Hematopoietic multipotent progenitor cell treated with erythropoietin and hydrocortisone succinate and interleukin-3 and kit ligand, for 8 days (in vitro differentiated cells): ENCODE measurements around the gene RSAD1.

ENCODE experiments used
- DNase-seq: peaks from one replicate; pipeline ENCODE4 v3.0.0-alpha.2; 2015

The RSAD1 gene

DNA sequence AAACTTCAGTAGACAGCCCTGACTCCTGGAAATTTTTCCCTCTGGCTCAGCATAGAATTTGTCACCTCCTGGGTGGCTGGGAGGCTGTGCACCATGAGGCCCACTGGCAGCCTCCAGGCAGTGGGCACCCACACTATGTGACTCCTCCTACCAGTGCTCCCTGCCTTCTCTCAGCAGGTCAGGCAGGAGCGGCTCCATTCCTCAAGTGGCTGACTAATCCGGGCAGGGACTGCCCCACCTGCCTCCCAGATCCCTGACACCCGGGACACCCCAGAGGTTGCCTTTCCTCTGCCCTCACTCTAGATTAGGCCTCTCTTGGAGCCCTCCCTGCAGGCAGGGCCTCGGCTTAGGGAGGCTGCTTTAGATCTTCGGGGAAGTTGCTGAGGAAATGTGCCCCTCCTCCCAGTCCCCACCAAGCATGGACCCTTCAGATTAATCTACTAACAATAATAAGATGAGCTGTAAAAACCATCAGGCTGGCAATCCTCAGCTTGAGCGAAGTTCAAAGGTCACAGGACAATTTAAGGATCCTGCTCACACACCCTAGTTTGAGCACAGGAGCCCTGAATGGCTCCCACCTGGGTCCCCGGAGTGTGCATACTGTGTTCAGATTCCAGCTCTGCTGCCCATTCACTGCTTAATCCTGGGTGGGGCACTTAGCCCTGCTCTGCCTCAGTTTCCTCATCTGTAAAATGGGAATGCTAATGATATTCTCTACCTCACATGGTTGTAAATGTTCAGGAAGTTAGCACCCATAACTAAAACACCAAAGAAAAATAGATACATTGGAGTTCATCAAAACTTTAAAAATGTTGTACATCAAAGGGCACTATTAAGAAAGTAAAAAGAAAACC is 19.6 kb downstream of the RSAD1 start:
- no peak for DNase-seq

DNA sequence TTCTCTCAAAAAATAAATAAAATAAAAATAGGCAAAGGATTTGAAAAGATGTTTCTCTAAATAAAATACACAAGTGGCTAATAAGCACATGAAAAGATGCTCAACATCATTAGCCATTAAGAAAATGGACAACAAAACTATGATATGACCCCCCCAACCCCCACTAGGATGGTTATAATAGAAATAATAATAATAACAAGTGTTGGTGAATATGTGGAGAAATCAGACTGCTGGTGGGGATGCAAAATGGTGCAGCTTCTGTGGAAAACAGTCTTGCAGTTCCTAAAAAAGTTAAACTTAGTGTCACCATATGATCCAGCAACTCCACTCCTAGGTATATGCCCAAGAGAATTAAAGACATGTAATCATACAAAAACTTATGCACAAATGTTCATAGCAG is 20.6 kb downstream of the RSAD1 start:
- DNase-seq: no peak

DNA sequence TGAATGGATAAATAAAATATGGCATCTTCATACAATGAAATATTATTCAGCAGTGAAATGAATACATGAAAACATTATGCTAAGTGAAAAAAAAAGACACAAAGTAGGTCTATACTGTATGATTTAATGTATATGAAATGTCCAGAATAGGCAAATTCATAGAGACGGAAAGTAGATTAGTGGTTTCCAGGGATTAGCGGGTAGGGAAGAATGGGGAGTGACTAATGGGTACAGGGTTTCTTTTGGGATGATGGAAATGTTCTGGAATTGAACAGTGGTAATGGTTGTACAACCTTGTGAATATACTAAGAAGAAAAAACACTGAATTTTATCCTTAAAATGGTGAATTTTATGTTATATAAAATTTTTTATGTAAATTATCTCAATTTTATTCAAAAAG is 21.1 kb downstream of the RSAD1 start:
- DNase-seq: no peak

DNA sequence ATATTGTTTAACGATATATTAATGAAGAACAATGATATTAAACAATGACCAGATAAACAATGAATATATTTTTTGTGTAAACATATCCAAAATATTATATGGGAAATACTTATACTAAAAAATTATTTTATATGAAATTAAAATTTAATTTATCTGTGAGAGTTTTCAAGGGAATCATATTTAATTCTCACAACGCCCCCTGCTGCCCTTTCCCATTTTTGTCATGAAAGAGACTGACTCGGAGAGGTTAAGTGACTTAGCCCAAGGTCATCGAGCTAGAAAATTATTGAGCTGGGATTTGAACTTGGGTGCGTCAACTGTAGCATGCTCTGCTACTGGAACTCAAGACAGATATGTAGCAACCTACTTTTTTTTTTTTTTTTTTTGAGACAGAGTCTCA is 22.4 kb downstream of the RSAD1 start:
- DNase-seq: peak; percentile 62

DNA sequence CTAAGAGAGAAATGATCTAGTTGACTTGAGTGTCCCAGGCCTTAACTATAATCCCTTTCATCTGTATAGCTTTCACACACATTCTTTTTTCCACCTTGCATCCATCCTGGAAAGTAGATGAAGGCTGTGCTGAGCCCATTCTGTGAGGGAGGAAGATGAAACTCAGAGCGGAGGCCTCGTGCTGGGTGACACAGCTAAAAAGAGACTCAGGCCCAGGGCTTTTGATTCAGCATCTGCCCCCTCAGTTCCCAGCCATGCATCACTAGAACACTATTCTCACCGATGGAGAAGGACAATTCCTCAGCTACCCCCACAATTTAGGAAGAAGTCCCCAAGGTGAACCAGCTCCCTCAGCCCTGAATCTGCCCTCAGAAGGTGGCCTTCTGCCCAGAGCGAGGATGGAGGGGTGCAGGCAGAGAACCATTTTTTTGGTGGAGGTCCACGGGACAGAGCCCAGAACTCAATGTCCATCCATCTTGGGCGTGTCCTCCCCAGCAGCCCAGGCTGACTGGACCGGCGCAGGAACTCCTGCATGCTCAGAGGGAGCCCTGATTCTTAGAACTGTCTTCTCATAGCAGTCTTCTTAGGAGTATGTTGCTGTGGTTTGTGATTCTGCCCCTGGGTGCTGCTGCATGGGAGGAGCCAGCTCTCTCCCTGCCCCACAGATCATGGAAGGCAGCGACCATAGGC is 23.8 kb downstream of the RSAD1 start:
- no peak for DNase-seq

DNA sequence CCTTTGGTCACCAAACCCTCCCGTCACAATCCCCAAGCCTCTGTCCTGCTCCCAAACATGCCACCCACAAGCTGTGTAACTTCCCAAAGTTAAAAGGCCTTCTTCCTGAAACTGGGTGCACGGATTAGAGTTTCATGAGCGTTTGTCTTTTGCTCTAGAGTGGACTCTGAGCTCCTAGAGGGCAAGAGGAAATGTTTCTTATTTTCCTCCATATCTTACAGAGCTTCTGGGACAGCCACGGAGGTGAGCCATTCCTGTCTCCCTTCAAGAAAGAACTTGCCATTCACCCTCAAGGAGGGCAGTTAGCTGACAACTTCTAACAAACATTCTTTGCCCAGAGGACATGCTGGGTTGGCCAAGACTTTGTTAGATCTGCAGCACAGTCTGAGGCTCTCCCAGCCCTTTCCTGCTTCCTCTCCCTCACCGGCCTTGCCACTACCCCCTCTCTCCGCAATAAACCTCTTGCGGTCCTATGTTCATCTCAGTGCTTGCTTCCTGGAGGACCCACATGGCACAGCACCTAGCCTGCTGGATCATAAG is 27.0 kb downstream of the RSAD1 start:
- no peak for DNase-seq

DNA sequence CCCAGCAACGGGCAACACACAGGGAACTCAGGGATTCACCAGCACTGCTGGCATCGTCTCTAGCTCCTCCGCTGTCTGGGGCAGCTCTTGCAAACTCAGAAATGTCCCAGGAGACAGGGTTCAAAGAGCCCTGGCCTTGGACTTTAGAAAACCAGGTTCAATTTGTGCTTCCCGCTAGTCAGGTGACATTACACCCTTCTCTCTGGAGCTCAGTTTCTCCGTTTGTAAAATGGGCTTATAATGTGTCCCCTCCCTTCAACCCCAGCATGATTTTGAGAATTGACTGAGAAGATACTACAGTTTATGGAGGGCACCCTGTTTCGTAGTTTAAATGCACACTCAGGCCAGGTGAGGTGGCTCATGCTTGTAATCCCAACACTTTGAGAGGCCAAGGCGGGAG is 27.6 kb downstream of the RSAD1 start:
- no peak for DNase-seq

DNA sequence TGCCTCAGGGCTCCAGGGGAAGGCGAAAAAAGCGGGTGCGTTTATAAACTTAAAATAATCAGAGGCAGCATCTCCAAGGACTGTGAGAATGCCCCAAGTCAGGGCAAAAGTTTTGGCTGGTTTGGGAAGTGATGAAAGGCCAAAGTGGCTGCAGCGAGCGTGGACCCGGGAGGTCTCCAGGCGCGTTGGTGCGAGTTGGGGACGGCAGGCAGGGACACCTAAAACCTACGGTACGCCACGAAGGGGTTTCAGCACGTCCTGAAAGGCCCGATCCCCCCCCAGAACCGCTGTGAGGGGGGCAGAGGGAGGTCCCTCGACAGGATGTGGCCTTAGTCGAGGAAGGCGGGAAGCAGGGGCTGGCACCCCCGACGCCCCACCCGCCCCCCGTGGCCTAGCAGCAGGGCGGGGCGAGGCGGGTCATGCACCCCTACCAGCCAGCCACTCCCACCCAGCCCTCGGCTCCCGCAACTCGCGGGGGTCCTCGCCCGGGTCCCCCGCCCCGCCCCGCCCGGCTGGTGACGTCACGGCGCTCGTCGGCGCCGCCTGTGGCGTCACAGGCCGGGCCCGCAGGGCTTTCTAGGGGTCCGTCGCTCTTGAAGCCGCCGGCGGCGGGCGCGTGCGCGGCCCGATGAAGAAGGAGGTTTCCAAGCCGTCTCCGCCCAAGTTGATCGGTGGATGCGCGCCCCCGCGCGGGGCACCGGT is 29.4 kb downstream of the RSAD1 start, which contains the start of gene MYCBPAP:
TSS of gene MYCBPAP (plus strand) at position 569 of the 702 bp plus-strand sequence. CDS start 236 bp downstream, outside the sequence.
- DNase-seq: peak; percentile 84

DNA sequence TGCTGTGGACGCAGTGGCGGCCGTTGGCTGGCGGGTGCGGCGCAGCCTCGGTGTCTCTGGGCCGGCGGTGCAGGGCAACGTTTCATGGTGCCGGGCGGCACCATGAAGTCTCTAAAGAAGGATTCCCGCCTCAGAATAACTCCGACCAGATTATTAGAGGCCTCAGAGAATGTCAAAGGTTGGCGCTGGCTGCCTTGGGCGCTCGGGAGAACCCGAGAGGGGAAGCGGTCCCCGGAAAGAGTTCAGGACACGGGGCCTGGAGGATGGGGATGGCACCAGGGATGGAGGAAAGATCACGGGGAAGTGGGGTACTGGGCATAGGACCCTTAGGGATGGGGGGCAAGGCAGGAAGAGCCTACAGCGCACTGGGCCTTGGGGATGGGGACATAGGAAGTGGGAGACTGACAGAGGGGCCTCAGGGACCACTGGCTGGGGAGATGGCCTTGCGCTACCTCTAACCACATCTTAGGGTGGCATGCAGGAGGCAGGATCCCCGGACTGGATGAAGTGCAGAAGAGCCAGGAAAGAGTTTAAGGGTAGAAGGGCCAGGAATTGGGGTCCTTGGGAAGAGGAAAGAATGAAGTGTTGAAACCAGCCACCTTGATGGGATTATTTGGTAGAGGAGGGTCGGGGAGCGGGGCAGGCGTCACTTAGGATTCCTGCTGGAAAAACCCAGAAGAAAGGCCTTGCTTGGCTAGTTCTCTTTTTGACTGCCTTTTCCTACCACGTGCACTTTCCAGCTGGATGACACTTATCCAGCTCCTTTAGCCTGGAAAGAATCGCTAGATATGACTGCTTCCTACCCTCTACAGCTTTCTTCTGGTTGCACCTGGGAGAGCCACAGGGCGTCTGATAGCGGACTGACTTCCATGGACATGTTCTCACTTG is 30.2 kb downstream of the RSAD1 start:
- DNase-seq: no peak

DNA sequence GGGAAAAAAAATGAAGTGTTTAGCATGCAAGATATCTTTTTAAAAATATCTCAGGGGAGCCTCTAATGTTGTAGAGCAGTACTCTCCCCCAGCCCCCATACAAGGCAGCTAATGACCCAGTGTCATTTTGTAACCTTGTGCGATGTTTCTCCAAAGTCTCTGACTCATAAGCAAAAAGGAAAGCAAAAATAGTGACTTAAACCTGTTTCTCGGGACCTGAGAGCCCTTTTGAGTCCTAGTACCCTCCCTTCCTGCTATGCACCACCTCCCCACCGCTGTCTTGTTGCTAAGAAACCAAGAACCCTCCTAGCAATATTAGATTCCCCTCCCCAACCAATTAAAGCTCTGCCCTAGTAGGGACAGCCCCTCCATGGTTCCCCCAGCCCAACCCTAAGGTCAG is 32.4 kb downstream of the RSAD1 start:
- DNase-seq: no peak

DNA sequence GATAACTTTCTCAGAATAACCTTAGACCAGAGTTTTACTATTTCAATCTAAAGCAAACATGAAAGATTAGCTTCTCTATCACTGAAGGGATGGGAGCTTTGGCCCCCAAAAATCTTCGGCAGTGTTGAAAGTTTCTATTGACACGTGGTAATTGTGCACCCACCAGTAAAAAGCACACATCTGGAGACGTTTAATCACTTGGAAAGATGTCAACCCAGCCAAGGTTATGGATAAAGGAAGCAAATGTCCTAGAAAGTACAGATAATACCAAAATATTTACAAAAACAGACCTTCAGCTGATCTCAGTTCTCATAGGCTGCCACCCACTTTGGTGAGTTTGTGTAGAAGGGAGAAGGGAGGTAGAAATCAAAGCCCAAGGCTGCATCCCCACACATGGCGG is 34.8 kb downstream of the RSAD1 start:
- DNase-seq: no peak

DNA sequence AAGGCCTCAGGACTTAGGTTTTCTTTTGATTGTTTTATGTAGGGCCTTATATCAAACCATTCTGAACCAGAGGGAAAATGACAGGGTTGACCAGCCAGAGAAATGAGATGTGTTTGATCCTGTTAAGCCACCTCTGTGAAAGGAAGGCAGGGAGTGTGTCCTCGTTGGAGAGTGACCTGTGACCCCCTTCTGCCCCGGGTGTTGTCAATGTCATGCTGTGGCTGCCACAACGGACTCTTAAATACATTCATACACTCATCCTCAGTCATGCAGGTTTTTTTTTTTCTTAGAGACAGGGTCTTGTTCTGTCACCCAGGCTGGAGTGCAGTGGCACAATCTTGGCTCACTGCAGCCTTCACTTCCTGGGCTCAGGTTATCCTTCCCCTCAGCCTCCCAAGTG is 35.7 kb downstream of the RSAD1 start:
- no peak for DNase-seq

DNA sequence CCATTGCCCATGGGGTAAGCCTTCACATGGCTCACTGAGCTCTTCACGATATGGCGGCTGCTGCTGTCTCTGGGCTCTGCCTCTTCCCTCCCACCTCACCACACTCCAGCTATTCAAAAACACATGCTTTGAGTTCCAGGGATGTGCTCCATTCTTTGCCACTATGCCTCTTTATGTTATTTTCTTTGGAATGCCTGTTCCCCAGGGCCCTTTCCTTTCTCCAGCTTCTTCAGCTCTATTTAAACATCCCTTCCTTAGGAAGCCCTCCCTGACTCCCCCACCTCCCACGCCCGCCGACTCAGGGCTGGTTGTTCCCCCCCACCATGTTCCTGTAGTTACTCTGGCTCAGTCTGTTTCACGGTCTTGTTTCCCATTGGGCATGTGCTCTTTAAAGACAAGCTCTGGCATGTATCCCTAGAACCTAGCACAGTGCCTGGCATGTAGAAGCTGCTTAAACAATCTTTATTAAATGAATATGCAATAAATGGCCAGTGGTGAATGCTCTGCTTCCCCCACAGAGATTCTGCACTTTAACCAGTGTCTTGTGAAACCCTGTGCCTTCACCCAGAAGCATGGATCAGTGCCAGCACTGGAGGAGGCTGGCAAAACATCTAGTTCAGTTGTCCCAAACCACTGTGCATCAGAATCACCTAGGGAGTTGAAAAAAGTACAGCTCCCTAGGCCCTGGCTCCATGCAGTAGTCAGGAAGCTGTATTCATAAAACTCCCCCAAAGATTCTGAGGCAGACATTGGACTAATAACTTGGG is 36.5 kb downstream of the RSAD1 start:
- no peak for DNase-seq

DNA sequence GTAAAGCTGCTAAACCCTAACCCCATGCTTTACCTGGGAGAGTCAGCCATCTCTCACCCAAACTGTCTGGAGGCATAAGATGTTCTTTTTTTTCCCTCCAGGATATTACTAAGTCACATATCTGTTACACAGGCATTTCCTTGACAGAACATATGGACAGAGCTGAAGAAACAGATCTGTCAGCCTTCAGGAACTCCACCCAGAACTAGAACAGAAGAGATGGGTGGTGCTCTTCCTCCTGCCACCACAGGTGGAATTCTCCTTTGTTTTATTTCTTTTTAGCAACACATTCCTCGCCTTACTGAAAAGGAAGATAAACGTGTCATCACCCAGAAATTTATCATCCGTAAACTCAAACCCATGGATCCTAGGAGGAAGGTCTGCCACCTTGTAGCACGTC is 38.4 kb downstream of the RSAD1 start:
- no peak for DNase-seq

DNA sequence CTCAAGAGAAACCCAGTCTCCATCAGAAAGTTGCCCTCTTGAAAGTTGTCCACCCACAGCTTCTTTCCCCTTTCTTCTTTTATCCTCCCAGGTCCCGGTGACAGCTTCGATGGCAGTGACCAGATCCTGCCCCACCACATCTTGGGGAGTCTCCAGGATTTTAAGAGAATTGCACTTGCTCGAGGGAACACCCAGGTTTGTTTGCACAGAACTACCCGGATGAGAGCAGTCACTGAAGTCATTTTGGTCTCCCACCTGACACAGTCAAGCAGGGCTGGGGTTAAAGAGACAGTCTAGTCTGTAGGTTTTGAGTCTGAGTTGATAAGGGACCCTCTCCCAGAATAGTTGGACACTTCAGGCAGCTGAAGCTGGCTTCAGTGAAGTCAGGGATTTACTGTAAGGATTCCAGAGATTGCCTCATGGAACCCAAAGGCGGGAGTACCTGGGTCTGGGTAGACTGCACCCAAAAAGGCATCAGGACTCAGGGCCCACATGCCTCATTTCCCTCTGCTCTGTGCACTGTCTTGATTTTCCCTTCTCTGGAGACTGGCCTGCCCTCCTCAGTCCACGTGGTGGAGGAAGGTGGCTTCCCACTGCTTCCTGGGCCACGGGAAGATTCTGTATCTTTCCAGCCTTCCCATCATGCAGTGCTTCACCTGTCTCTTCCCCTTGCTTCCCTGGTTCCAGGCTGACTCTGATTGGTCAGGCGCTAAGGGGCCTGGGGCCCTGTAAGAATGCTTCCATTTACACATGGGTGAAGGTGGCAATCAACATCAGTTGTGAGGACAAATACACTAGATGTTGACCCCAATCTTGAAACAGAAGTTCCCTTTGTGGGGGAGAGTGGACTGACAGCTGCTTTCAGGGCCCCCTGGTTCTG is 39.1 kb downstream of the RSAD1 start:
- DNase-seq: no peak

DNA sequence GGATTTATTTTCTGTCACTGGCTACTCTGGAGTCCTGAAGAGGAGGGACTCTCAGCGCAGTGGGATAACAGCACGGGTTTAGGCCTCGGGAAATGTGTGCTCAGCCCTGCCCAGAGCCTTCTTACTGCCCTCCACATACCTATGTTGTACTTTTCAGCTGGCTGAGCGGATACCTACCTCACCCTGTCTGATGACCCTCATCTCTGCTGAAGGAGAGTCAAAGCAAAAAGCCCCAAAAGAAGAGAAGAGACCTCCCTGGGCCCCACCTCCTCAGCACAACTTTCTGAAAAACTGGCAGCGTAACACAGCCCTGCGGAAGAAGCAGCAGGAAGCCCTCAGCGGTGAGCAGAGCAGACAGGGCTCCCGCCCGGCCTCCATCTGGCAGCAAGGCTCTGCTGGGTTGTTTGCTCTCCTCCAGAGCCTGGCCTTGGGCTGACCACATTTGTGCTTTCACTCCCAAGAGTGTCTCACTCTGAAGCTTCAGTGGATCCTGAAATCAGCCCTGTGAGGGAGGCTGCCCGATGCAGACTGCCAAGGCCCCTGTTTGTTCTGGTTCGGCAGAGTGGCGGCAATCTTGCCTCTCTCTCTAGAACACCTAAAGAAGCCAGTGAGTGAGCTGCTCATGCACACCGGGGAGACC is 39.8 kb downstream of the RSAD1 start:
- DNase-seq: no peak

DNA sequence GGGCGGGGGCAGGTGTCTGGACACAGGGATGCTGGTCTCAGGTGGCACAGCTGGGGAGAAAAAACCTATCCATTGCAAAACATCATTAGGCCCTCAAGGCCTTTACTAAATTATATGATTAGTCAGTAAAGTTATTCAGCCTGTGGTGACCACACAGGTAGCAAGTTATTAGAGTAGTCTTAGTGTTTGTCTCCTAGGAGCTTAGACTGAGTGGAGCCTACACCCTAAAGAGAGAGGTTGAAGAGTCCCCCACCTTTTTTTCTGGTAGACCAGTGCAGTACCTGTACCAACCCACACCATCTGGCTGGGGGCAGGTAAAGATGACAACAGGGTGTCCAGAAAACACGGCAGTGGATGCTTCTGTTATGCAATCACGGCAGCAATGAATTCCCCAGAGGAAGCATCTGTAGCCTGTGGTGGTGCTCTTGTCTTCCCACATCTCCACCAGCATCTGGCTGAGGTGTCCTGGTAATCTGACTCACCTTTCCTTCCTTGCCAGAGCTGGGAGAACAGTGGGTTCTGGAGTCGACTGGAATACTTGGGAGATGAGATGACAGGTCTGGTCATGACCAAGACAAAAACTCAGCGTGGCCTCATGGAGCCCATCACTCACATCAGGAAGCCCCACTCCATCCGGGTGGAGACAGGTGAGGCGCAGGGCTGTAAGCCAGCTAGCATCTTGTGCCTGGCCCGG is 40.6 kb downstream of the RSAD1 start:
- DNase-seq: no peak

DNA sequence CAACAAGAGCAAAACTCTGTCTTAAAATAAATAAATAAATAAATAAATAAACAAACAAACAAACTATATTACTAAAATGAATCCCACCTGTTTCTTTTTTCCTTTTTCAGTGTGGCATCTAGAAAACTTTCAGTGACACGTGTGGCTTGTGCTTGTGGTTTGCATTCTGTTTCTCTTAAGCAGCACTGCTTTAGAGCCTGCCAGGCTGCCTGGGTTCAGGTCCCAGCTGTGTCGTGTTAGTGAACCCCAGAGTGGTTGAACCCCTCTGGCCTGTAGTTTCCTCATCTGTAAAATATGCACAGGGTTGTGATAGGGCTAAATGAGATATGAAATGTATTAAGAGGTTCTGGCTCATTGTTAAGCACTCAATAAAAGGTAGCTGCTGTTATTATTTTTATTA is 41.8 kb downstream of the RSAD1 start:
- DNase-seq: no peak

DNA sequence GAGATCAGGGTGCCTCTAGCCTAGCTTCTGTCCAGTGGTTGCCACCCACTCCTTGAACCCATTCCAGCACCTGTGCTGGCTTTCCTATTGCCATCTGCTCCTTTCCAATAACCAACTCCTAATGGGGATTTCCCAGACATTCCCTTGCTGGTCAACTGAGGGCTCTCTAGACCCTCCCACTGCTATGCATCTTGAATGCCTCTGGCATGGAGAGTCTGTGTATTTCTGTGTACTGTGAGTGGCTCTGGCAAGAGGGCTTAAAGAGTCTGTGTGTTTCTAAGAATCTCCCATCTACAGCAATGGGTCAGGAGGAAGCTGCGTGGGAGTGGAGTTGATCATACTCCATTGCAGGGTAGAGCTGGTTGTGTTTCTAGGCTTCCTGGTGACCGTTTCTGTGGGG is 42.9 kb downstream of the RSAD1 start:
- DNase-seq: no peak
